ENCODE measurements around the gene TMPRSS3.

Gene TMPRSS3

GRCh38 chr21:42423197-42423675 lies 27.4 kb upstream of the TMPRSS3 start:
- TF ChIP-seq GATA1 (IDR thresholded peaks at IDR 0.05; ENCODE audit: low read depth, low read length) (no peak), POLR2A (IDR thresholded peaks at IDR 0.05; ENCODE audit: low read length) (no peak)
- no peak for DNase-seq

GRCh38 chr21:42421018-42421793 lies 25.4 kb upstream of the TMPRSS3 start:
- no peak for DNase-seq
- TF ChIP-seq POLR2A (IDR thresholded peaks at IDR 0.05; ENCODE audit: low read length) (no peak), GATA1 (IDR thresholded peaks at IDR 0.05; ENCODE audit: low read depth, low read length) (no peak)

- TF ChIP-seq POLR2A (IDR thresholded peaks at IDR 0.05; ENCODE audit: low read length), result no peak
- no peak for TF ChIP-seq GATA1 (IDR thresholded peaks at IDR 0.05; ENCODE audit: low read depth, low read length)
- DNase-seq, result no peak
Measured at GRCh38 chr21:42419845-42420244, 24.0 kb upstream of the TMPRSS3 start.

GRCh38 chr21:42418886-42419285 lies 23.0 kb upstream of the TMPRSS3 start:
- TF ChIP-seq GATA1 (IDR thresholded peaks at IDR 0.05; ENCODE audit: low read depth, low read length) (no peak), POLR2A (IDR thresholded peaks at IDR 0.05; ENCODE audit: low read length) (no peak)

GRCh38 chr21:42417533-42417932 lies 21.7 kb upstream of the TMPRSS3 start:
- TF ChIP-seq POLR2A (IDR thresholded peaks at IDR 0.05; ENCODE audit: low read length) (no peak), GATA1 (IDR thresholded peaks at IDR 0.05; ENCODE audit: low read depth, low read length) (no peak)
- DNase-seq, result no peak

More at GRCh38 chr21:42418886-42419285, 23.0 kb upstream of the TMPRSS3 start:
- DNase-seq, result no peak

GRCh38 chr21:42414928-42415769 lies 19.3 kb upstream of the TMPRSS3 start:
- DNase-seq, result peak in 1 of 2 experiments; percentile 41
- TF ChIP-seq GATA1 (IDR thresholded peaks at IDR 0.05; ENCODE audit: low read depth, low read length) (no peak), POLR2A (IDR thresholded peaks at IDR 0.05; ENCODE audit: low read length) (no peak)

- no peak for DNase-seq
- TF ChIP-seq GATA1 (IDR thresholded peaks at IDR 0.05; ENCODE audit: low read depth, low read length), result no peak
- TF ChIP-seq POLR2A (IDR thresholded peaks at IDR 0.05; ENCODE audit: low read length), result no peak
Measured at GRCh38 chr21:42414553-42414927, 18.7 kb upstream of the TMPRSS3 start.

GRCh38 chr21:42414066-42414465 lies 18.2 kb upstream of the TMPRSS3 start:
- DNase-seq, result no peak
- no peak for TF ChIP-seq POLR2A (IDR thresholded peaks at IDR 0.05; ENCODE audit: low read length)
- no peak for TF ChIP-seq GATA1 (IDR thresholded peaks at IDR 0.05; ENCODE audit: low read depth, low read length)

GRCh38 chr21:42413500-42413899 lies 17.6 kb upstream of the TMPRSS3 start:
- DNase-seq, result no peak
- TF ChIP-seq GATA1 (IDR thresholded peaks at IDR 0.05; ENCODE audit: low read depth, low read length) (no peak), POLR2A (IDR thresholded peaks at IDR 0.05; ENCODE audit: low read length) (no peak)

- DNase-seq, result no peak
- TF ChIP-seq POLR2A (IDR thresholded peaks at IDR 0.05; ENCODE audit: low read length) (no peak), GATA1 (IDR thresholded peaks at IDR 0.05; ENCODE audit: low read depth, low read length) (no peak)
Measured at GRCh38 chr21:42413093-42413492, 17.2 kb upstream of the TMPRSS3 start.

GRCh38 chr21:42412636-42412933 lies 16.7 kb upstream of the TMPRSS3 start:
- TF ChIP-seq POLR2A (IDR thresholded peaks at IDR 0.05; ENCODE audit: low read length) (no peak), GATA1 (IDR thresholded peaks at IDR 0.05; ENCODE audit: low read depth, low read length) (no peak)
- DNase-seq, result no peak

- no peak for DNase-seq
- TF ChIP-seq POLR2A (IDR thresholded peaks at IDR 0.05; ENCODE audit: low read length) (no peak), GATA1 (IDR thresholded peaks at IDR 0.05; ENCODE audit: low read depth, low read length) (no peak)
Measured at GRCh38 chr21:42411891-42412635, 16.2 kb upstream of the TMPRSS3 start.

GRCh38 chr21:42411197-42411869 lies 15.5 kb upstream of the TMPRSS3 start:
- TF ChIP-seq GATA1 (IDR thresholded peaks at IDR 0.05; ENCODE audit: low read depth, low read length) (no peak), POLR2A (IDR thresholded peaks at IDR 0.05; ENCODE audit: low read length) (no peak)
- DNase-seq, result peak in 1 of 2 experiments; percentile 13

All from erythroblast (primary cell).